Caco-2 (cell line): ENCODE results near the gene HTT. TPM values are rescaled to one million over a fixed set of nuclear protein-coding genes. Genes with fewer than 3 reads are reported as not detected.

Experiments
- BruUV-seq: library from RNA; stranded (reverse); fragments of 400-500 nt; replicated peaks from 2 replicates; lab custom pipeline; 2021; lab: Mats Ljungman, UMichigan
- CTCF ChIA-PET: fragments of 300-600 bp; sonication (Branson Sonifier 250); formaldehyde crosslinking; loops from one replicate; lab custom pipeline; 2022; ENCODE audit warnings: antibody characterized with exemption; lab: Charles Lee
- POLR2A ChIA-PET: fragments of 300-600 bp; sonication (Branson Sonifier 250); formaldehyde crosslinking; loops from one replicate; lab custom pipeline; 2022; ENCODE audit warnings: antibody characterized with exemption; lab: Charles Lee
- DNase-seq, 2 experiments: peaks; one replicate each; pipeline versions ENCODE4 v3.0.0 to v3.0.0-alpha.2; 2020 to 2022
- H3K27me3 ChIP-seq: replicated peaks from 2 replicates; pipeline ENCODE4 v1.6.0; 2011; ENCODE audit warnings: low read length; ENCODE audit not compliant: control insufficient read depth, insufficient read depth
- H3K36me3 ChIP-seq: 2 replicates; pipeline ENCODE4 v1.5.1; 2011; ENCODE audit warnings: low read length; ENCODE audit not compliant: control insufficient read depth, insufficient read depth
- H3K4me1 ChIP-seq: fragments of 250-450 bp; sonication (Bioruptor Pico); 2 replicates; pipeline ENCODE4 v1.5.1; 2020; ENCODE audit warnings: mild to moderate bottlenecking
- H3K4me3 ChIP-seq: 2 replicates; pipeline ENCODE4 v1.5.1; 2011; ENCODE audit warnings: low read depth, mild to moderate bottlenecking, control low read depth, low read length
- H3K9me3 ChIP-seq: fragments of 250-450 bp; sonication (Bioruptor Pico); 2 replicates; pipeline ENCODE4 v1.5.1; 2020; ENCODE audit warnings: mild to moderate bottlenecking, moderate library complexity
- H3K27ac Mint-ChIP-seq: one replicate; pipeline ENCODE4 v1.8.0; 2022; ENCODE audit warnings: mixed read lengths; ENCODE audit not compliant: unreplicated experiment
- H3K27me3 Mint-ChIP-seq: one replicate; pipeline ENCODE4 v1.8.0; 2022; ENCODE audit warnings: mixed read lengths; ENCODE audit not compliant: insufficient read depth, unreplicated experiment
- H3K36me3 Mint-ChIP-seq: one replicate; pipeline ENCODE4 v1.8.0; 2022; ENCODE audit warnings: mild to moderate bottlenecking, mixed read lengths; ENCODE audit not compliant: insufficient read depth, unreplicated experiment
- H3K4me1 Mint-ChIP-seq: one replicate; pipeline ENCODE4 v1.8.0; 2022; ENCODE audit warnings: low read depth, mixed read lengths; ENCODE audit not compliant: unreplicated experiment
- H3K4me3 Mint-ChIP-seq: one replicate; pipeline ENCODE4 v1.8.0; 2022; ENCODE audit warnings: mild to moderate bottlenecking, moderate library complexity, mixed read lengths; ENCODE audit not compliant: unreplicated experiment
- H3K9me3 Mint-ChIP-seq: one replicate; pipeline ENCODE4 v1.8.0; 2022; ENCODE audit warnings: mixed read lengths; ENCODE audit not compliant: unreplicated experiment
- CTCF ChIP-seq, 2 experiments: fragments of 200-600 bp in 1 of 2; IDR thresholded peaks; 1 replicate in 1 of 2; 2 replicates in 1 of 2; pipeline versions ENCODE4 v1.5.1 to v1.8.0; 2011 to 2022; ENCODE audit warnings: antibody characterized with exemption in 1 of 2, control low read depth in 1 of 2, inconsistent platforms in 1 of 2, low read depth in 1 of 2, low read length in 1 of 2, mild to moderate bottlenecking in 1 of 2, moderate library complexity in 1 of 2; ENCODE audit not compliant: insufficient read depth in 1 of 2, severe bottlenecking in 1 of 2, unreplicated experiment in 1 of 2
- intact Hi-C: fragments of 100-400 bp; cut with micrococcal nuclease; formaldehyde crosslinking; loops from one replicate; pipeline ENCODE4 v1.10.0; 2022; ENCODE audit not compliant: unreplicated experiment
- total RNA-seq: library from RNA; stranded (reverse); gene quantifications from 2 replicates; pipeline ENCODE4 v1.2.3, GENCODE V29; 2022

HTT gene
- total RNA-seq, 1 experiment from 2014 or later = 63.3 TPM

- ChIA-PET CTCF (no interaction called here), POLR2A (no interaction called here)
- BruUV-seq = no TSS peak
- no peaks in the 10 kb centered on the region for H3K9me3 Mint-ChIP-seq
- H3K4me3 Mint-ChIP-seq = no peak overlapping the region
- no peak overlapping the region for H3K27ac Mint-ChIP-seq
- no peaks in the 10 kb centered on the region for H3K36me3 Mint-ChIP-seq
- no peak for DNase-seq
- Histone ChIP-seq H3K36me3 (no peaks in the 10 kb centered on the region), H3K4me3 (no peak overlapping the region), H3K9me3 (0 out of 2 replicates have a peak, but pooled peaks cover under 1% of the 10 kb centered on the region), H3K27me3 (no peaks in the 10 kb centered on the region), H3K4me1 (no peaks in the 10 kb centered on the region)
- TF ChIP-seq CTCF (IDR thresholded peaks at IDR 0.05; ENCODE audit: insufficient read depth in 1 of 2, low read depth in 1 of 2, low read length in 1 of 2, severe bottlenecking in 1 of 2, unreplicated experiment in 1 of 2) = no peak
- H3K4me1 Mint-ChIP-seq = peaks cover 7% of the 10 kb centered on the region
- H3K27me3 Mint-ChIP-seq = no peaks in the 10 kb centered on the region
- intact Hi-C loops = no loop called here
Observed at GRCh38 chr4:3286335-3287175, 212.1 kb downstream of the HTT start.

- Mint-ChIP-seq H3K9me3 (no peaks in the 10 kb centered on the region), H3K36me3 (no peaks in the 10 kb centered on the region), H3K4me1 (peaks cover 7% of the 10 kb centered on the region), H3K4me3 (no peak overlapping the region), H3K27me3 (no peaks in the 10 kb centered on the region), H3K27ac (no peak overlapping the region)
- no TSS peak for BruUV-seq
- no peaks in the 10 kb centered on the region for H3K4me1 ChIP-seq
- no peaks in the 10 kb centered on the region for H3K27me3 ChIP-seq
- DNase-seq = no peak
- ChIA-PET POLR2A (no interaction called here), CTCF (no interaction called here)
- H3K4me3 ChIP-seq = no peak overlapping the region
- H3K9me3 ChIP-seq = no peaks in the 10 kb centered on the region
- no peak for TF ChIP-seq CTCF (IDR thresholded peaks at IDR 0.05; ENCODE audit: insufficient read depth in 1 of 2, low read depth in 1 of 2, low read length in 1 of 2, severe bottlenecking in 1 of 2, unreplicated experiment in 1 of 2)
- intact Hi-C loops = no loop called here
- no peaks in the 10 kb centered on the region for H3K36me3 ChIP-seq
Observed at GRCh38 chr4:3287271-3287971, 212.9 kb downstream of the HTT start.

- Mint-ChIP-seq H3K9me3 (no peaks in the 10 kb centered on the region), H3K4me1 (peaks cover 7% of the 10 kb centered on the region), H3K27me3 (no peaks in the 10 kb centered on the region), H3K36me3 (no peaks in the 10 kb centered on the region), H3K4me3 (no peak overlapping the region), H3K27ac (no peak overlapping the region)
- Histone ChIP-seq H3K27me3 (no peaks in the 10 kb centered on the region), H3K4me1 (no peaks in the 10 kb centered on the region), H3K4me3 (no peak overlapping the region), H3K9me3 (no peaks in the 10 kb centered on the region), H3K36me3 (no peaks in the 10 kb centered on the region)
- no peak for DNase-seq
- no TSS peak for BruUV-seq
- TF ChIP-seq CTCF (IDR thresholded peaks at IDR 0.05; ENCODE audit: insufficient read depth in 1 of 2, low read depth in 1 of 2, low read length in 1 of 2, severe bottlenecking in 1 of 2, unreplicated experiment in 1 of 2) = no peak
- intact Hi-C loops = no loop called here
- ChIA-PET CTCF (no interaction called here), POLR2A (no interaction called here)
Observed at GRCh38 chr4:3287972-3288570, 213.6 kb downstream of the HTT start.
